Measurements from ENCODE around the gene CPSF3. TPM values are rescaled to one million over a fixed set of nuclear protein-coding genes. Genes with fewer than 3 reads are reported as not detected.

Gene CPSF3
- total RNA-seq, 2 donors from 2014 or later = 13.8 to 21.3 TPM

GRCh38 chr2:9451231-9451630 lies 27.8 kb downstream of the CPSF3 start:
- intact Hi-C loops (cut with DNase I) = no loop called here
- DNase-seq (no peak), ATAC-seq (no peak)

- DNase-seq (no peak), ATAC-seq (no peak)
- intact Hi-C loops (cut with DNase I) = no loop called here
These were observed 37.1 kb downstream of the CPSF3 start for GRCh38 chr2:9460441-9461017.

GRCh38 chr2:9461079-9461478 lies 37.6 kb downstream of the CPSF3 start:
- no peak for ATAC-seq
- intact Hi-C loops (cut with DNase I) = no loop called here

GRCh38 chr2:9462313-9462712 lies 38.9 kb downstream of the CPSF3 start:
- intact Hi-C loops (cut with DNase I) = no loop called here
- DNase-seq = no peak
- ATAC-seq = no peak

More at GRCh38 chr2:9461079-9461478, 37.6 kb downstream of the CPSF3 start:
- no peak for DNase-seq

- intact Hi-C loops (cut with DNase I) = no loop called here
- no peak for DNase-seq
- ATAC-seq = peak in 1 of 2 donors; percentile 18
These were observed 39.6 kb downstream of the CPSF3 start for GRCh38 chr2:9462886-9463697.

- intact Hi-C loops (cut with DNase I) = no loop called here
- peak in 1 of 2 donors; percentile 39 for ATAC-seq
- no peak for DNase-seq
These were observed 40.2 kb downstream of the CPSF3 start for GRCh38 chr2:9463698-9464034.

GRCh38 chr2:9465170-9465569 lies 41.7 kb downstream of the CPSF3 start:
- intact Hi-C loops (cut with DNase I) = no loop called here
- no peak for DNase-seq
- no peak for ATAC-seq

GRCh38 chr2:9466147-9466683 lies 42.8 kb downstream of the CPSF3 start:
- DNase-seq = no peak
- intact Hi-C loops (cut with DNase I) = no loop called here
- no peak for ATAC-seq

GRCh38 chr2:9467687-9468086 lies 44.2 kb downstream of the CPSF3 start:
- intact Hi-C loops (cut with DNase I) = no loop called here
- DNase-seq (no peak), ATAC-seq (no peak)

- no peak for DNase-seq
- no peak for ATAC-seq
- intact Hi-C loops (cut with DNase I) = no loop called here
These were observed 47.8 kb downstream of the CPSF3 start for GRCh38 chr2:9471206-9471605.

GRCh38 chr2:9472511-9472910 lies 49.1 kb downstream of the CPSF3 start:
- ATAC-seq (no peak), DNase-seq (no peak)
- intact Hi-C loops (cut with DNase I) = no loop called here

- DNase-seq (no peak), ATAC-seq (no peak)
- intact Hi-C loops (cut with DNase I) = no loop called here
These were observed 50.0 kb downstream of the CPSF3 start for GRCh38 chr2:9473308-9473984.

- intact Hi-C loops (cut with DNase I) = no loop called here
- DNase-seq (peak; percentile 67), ATAC-seq (peak; percentile 56 to 64)
These were observed 50.5 kb downstream of the CPSF3 start for GRCh38 chr2:9473985-9474360.

- intact Hi-C loops (cut with DNase I) = no loop called here
- peak; percentile 71 for DNase-seq
- peak; percentile 92 to 93 for ATAC-seq
These were observed 51.1 kb downstream of the CPSF3 start, which contains the start of gene IAH1 for GRCh38 chr2:9474361-9475057. Gene IAH1, plus strand, starts transcription at chr2:9474551. Its CDS starts 16 bp downstream, at chr2:9474567.

- DNase-seq (no peak), ATAC-seq (no peak)
- intact Hi-C loops (cut with DNase I) = no loop called here
These were observed 54.5 kb downstream of the CPSF3 start for GRCh38 chr2:9477914-9478313.

GRCh38 chr2:9478526-9478925 lies 55.1 kb downstream of the CPSF3 start:
- ATAC-seq (no peak), DNase-seq (no peak)
- intact Hi-C loops (cut with DNase I) = no loop called here

- DNase-seq = no peak
- intact Hi-C loops (cut with DNase I) = no loop called here
- ATAC-seq = no peak
These were observed 56.7 kb downstream of the CPSF3 start for GRCh38 chr2:9480157-9480556.

GRCh38 chr2:9483107-9483506 lies 59.7 kb downstream of the CPSF3 start:
- intact Hi-C loops (cut with DNase I) = no loop called here

GRCh38 chr2:9484533-9484932 lies 61.1 kb downstream of the CPSF3 start:
- no peak for DNase-seq
- intact Hi-C loops (cut with DNase I) = no loop called here
- ATAC-seq = no peak

More at GRCh38 chr2:9483107-9483506, 59.7 kb downstream of the CPSF3 start:
- no peak for ATAC-seq
- no peak for DNase-seq
